ENCODE results near the gene SSH3.

Gene SSH3

GRCh38 chr11:67282155-67282875 is 21.0 kb upstream of the SSH3 start:
- no peak for TF ChIP-seq CTCF (IDR thresholded peaks at IDR 0.05; ENCODE audit: low read depth, low read length, missing control alignments)
- H3K36me3 ChIP-seq (replicated peaks) = peaks cover 67% of the 10 kb centered on the region
- no peak overlapping the region for H3K27ac ChIP-seq
- no peak for DNase-seq
- no peaks in the 10 kb centered on the region for H3K27me3 ChIP-seq (replicated peaks)
- no peak overlapping the region for H3K4me3 ChIP-seq (ENCODE audit: low read depth, low read length)
- in situ Hi-C loops (cut with HindIII; ENCODE audit: low pct_ligation_motif_present, low sequenced_read_pairs) = no loop called here

- H3K27ac ChIP-seq = no peak overlapping the region
- no peak for DNase-seq
- H3K36me3 ChIP-seq (replicated peaks) = peaks cover 67% of the 10 kb centered on the region
- no peak overlapping the region for H3K4me3 ChIP-seq (ENCODE audit: low read depth, low read length)
- in situ Hi-C loops (cut with HindIII; ENCODE audit: low pct_ligation_motif_present, low sequenced_read_pairs) = no loop called here
- no peaks in the 10 kb centered on the region for H3K27me3 ChIP-seq (replicated peaks)
- no peak for TF ChIP-seq CTCF (IDR thresholded peaks at IDR 0.05; ENCODE audit: low read depth, low read length, missing control alignments)
These were observed 20.4 kb upstream of the SSH3 start for GRCh38 chr11:67282876-67283371.

GRCh38 chr11:67283481-67283963 is 19.8 kb upstream of the SSH3 start:
- Histone ChIP-seq H3K27ac (no peak overlapping the region), H3K36me3 (replicated peaks) (peaks cover 67% of the 10 kb centered on the region), H3K4me3 (ENCODE audit: low read depth, low read length) (no peak overlapping the region), H3K27me3 (replicated peaks) (no peaks in the 10 kb centered on the region)
- no peak for TF ChIP-seq CTCF (IDR thresholded peaks at IDR 0.05; ENCODE audit: low read depth, low read length, missing control alignments)
- no peak for DNase-seq
- in situ Hi-C loops (cut with HindIII; ENCODE audit: low pct_ligation_motif_present, low sequenced_read_pairs) = no loop called here

DNA sequence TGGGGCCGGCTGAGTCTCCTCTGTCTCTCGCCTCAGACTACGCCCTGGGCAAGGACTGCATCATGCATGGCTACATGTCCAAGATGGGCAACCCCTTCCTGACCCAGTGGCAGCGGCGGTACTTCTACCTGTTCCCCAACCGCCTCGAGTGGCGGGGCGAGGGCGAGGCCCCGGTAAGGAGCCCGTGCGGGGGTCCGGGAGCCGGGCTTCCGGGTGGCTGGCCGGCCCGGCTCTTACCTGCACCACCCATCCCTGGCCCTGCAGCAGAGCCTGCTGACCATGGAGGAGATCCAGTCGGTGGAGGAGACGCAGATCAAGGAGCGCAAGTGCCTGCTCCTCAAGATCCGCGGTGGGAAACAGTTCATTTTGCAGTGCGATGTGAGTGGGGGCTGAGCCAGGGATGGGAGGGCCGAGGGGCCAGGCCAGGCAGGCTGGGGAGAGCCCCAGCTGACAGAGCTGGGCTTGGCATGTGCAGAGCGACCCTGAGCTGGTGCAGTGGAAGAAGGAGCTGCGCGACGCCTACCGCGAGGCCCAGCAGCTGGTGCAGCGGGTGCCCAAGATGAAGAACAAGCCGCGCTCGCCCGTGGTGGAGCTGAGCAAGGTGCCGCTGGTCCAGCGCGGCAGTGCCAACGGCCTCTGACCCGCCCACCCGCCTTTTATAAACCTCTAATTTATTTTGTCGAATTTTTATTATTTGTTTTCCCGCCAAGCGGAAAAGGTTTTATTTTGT is 18.4 kb upstream of the SSH3 start:
- DNase-seq = no peak

More for the DNA sequence above, 18.4 kb upstream of the SSH3 start:
- no peak overlapping the region for H3K27ac ChIP-seq
- peaks cover 56% of the 10 kb centered on the region for H3K36me3 ChIP-seq (replicated peaks)
- no peak overlapping the region for H3K4me3 ChIP-seq (ENCODE audit: low read depth, low read length)
- in situ Hi-C loops (cut with HindIII; ENCODE audit: low pct_ligation_motif_present, low sequenced_read_pairs) = no loop called here
- H3K27me3 ChIP-seq (replicated peaks) = no peaks in the 10 kb centered on the region
- no peak for TF ChIP-seq CTCF (IDR thresholded peaks at IDR 0.05; ENCODE audit: low read depth, low read length, missing control alignments)
